ENCODE results near the gene LYPD8. TPM values are rescaled to one million over a fixed set of nuclear protein-coding genes. Genes with fewer than 3 reads are reported as not detected.

Gene LYPD8
- total RNA-seq, 2 donors from 2014 or later = 40.8 to 310 TPM

DNA sequence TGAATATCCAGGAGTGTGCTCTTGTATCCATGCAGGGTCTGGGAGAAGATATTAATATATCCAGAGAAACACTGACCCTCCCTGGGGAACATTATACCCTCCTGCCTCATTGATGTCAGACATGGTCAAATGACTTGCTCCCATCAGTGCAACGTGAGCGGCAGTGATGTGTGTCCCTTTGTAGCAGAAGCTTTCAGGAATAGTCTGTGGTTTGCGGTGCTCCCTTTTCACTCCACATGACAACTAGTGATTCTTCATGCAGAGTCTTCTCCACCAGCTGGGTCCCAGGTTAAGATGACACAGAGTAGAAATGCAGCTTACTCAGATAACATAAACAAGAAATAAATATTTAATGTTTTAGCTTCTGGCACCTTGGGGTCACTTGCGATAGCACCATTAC, 31.9 kb upstream of the LYPD8 start:
- no peak for DNase-seq
- Histone ChIP-seq H3K36me3 (no peaks in the 10 kb centered on the region), H3K9ac (ENCODE audit: low read depth in 2 of 2, low read length in 2 of 2) (no peak overlapping the region), H3K4me1 (no peaks in the 10 kb centered on the region), H3K9me3 (no peaks in the 10 kb centered on the region), H3K27ac (no peak overlapping the region), H3K27me3 (no peaks in the 10 kb centered on the region), H3K4me3 (no peak overlapping the region)
- intact Hi-C loops (cut with DNase I) = no loop called here
- TF ChIP-seq, protein P1, sequence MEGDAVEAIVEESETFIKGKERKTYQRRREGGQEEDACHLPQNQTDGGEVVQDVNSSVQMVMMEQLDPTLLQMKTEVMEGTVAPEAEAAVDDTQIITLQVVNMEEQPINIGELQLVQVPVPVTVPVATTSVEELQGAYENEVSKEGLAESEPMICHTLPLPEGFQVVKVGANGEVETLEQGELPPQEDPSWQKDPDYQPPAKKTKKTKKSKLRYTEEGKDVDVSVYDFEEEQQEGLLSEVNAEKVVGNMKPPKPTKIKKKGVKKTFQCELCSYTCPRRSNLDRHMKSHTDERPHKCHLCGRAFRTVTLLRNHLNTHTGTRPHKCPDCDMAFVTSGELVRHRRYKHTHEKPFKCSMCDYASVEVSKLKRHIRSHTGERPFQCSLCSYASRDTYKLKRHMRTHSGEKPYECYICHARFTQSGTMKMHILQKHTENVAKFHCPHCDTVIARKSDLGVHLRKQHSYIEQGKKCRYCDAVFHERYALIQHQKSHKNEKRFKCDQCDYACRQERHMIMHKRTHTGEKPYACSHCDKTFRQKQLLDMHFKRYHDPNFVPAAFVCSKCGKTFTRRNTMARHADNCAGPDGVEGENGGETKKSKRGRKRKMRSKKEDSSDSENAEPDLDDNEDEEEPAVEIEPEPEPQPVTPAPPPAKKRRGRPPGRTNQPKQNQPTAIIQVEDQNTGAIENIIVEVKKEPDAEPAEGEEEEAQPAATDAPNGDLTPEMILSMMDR (IDR thresholded peaks at IDR 0.05) = no peak

DNA sequence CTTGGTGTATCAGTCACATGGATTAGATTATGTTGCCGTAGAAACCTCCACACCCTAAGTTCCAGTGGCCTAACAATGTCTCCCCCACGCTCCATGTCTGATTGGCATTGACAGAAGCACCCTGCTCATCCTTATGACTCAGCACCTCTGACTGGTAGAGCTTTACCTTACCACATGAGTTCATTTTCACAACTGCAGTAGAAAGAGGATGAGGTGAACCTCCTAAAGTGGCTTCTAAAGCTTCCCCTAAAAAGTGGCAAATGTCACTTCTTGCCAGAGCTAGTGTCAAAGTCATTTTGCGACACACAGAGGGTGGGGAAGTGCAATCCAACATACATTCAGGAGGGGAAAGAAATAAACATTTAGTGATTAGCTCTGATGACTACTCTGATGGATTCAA, 30.6 kb upstream of the LYPD8 start:
- DNase-seq = no peak
- no peak overlapping the region for H3K27ac ChIP-seq
- no peaks in the 10 kb centered on the region for H3K9me3 ChIP-seq
- H3K4me1 ChIP-seq = no peaks in the 10 kb centered on the region
- H3K9ac ChIP-seq (ENCODE audit: low read depth in 2 of 2, low read length in 2 of 2) = no peak overlapping the region
- no peak overlapping the region for H3K4me3 ChIP-seq
- TF ChIP-seq, protein P1 (IDR thresholded peaks at IDR 0.05) = no peak
- no peaks in the 10 kb centered on the region for H3K36me3 ChIP-seq
- intact Hi-C loops (cut with DNase I) = no loop called here
- H3K27me3 ChIP-seq = no peaks in the 10 kb centered on the region

DNA sequence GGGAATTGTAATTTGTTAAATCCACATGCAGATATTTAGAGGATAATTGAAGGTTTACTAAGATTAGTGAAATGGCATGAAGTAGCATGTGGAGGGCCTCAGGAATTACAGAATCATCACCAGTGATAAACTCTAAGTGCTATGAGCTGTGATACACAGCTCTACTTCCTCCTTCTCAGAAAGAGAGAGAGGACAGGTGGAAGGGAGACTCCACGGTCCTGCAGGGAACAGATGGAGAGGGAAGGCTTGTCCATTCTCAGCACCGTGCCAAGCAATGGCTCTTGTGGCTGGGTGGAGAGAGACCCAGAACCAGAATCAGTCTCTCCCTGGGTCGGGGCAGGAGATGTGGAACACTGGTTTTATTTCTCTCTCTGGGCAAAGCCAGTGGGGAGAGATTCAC, 27.8 kb upstream of the LYPD8 start:
- Histone ChIP-seq H3K4me1 (no peaks in the 10 kb centered on the region), H3K27me3 (no peaks in the 10 kb centered on the region), H3K9me3 (no peaks in the 10 kb centered on the region), H3K4me3 (no peak overlapping the region), H3K36me3 (no peaks in the 10 kb centered on the region), H3K9ac (ENCODE audit: low read depth in 2 of 2, low read length in 2 of 2) (no peak overlapping the region), H3K27ac (no peak overlapping the region)
- intact Hi-C loops (cut with DNase I) = no loop called here
- no peak for DNase-seq
- TF ChIP-seq, protein P1 (IDR thresholded peaks at IDR 0.05) = no peak

DNA sequence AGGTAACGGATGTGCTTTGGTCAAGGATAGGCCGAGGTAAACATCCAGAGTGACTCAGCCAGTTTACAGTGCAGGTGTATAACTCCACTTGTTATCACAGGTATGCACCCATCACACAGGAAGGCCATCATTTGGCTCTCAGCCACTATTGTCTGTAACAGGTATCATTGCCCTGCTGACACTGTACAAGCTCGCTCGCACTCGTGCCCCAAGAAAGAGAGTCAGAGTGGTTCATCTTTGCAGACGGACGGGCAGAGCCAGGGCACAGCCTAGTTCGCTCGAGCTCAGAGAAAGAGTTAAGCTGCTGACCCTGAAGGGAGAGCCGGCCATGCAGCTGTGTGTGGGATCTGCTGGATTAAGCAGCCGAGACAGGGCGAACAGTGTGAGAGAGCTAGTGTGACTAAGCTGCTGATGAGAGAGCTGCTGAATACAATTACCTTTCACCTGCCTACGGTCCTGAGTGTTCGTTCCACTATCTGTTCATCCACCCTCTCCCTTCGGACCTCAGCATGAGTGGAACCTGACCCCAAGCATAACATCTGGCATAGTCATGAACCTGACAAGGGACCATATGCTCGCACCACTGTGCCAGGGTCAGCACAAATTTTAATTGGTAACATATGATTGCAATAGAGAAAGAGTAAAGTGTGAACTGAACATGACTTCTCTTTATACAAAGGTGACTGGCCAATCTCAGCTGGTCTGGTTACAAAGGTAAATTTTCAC, 27.0 kb upstream of the LYPD8 start:
- no peak overlapping the region for H3K27ac ChIP-seq
- H3K27me3 ChIP-seq = no peaks in the 10 kb centered on the region
- H3K9ac ChIP-seq (ENCODE audit: low read depth in 2 of 2, low read length in 2 of 2) = no peak overlapping the region
- intact Hi-C loops (cut with DNase I) = no loop called here
- no peak for DNase-seq
- H3K36me3 ChIP-seq = no peaks in the 10 kb centered on the region
- H3K9me3 ChIP-seq = no peaks in the 10 kb centered on the region
- TF ChIP-seq, protein P1 (IDR thresholded peaks at IDR 0.05) = no peak
- no peaks in the 10 kb centered on the region for H3K4me1 ChIP-seq
- no peak overlapping the region for H3K4me3 ChIP-seq

DNA sequence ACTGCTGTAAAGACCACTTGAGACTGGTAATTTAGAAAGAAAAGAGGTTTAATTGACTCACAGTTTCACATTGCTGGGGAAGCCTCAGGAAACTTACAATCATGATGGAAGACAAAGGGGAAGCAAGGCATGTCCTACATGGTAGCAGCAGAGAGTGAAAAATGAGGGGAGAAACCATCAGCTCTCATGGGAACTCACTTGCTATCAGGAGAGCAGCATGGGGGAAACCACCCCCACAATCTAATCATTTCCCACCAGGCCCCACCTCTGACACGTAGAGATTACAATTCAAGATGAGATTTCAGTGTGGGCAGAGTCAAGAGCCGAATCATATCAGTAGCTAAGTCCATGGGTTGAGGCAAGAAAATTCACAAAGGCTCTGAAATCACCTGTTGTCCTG, 23.8 kb upstream of the LYPD8 start:
- Histone ChIP-seq H3K9me3 (no peaks in the 10 kb centered on the region), H3K4me1 (no peaks in the 10 kb centered on the region), H3K4me3 (no peak overlapping the region), H3K9ac (ENCODE audit: low read depth in 2 of 2, low read length in 2 of 2) (no peak overlapping the region), H3K27me3 (no peaks in the 10 kb centered on the region), H3K36me3 (no peaks in the 10 kb centered on the region), H3K27ac (no peak overlapping the region)
- TF ChIP-seq, protein P1 (IDR thresholded peaks at IDR 0.05) = no peak
- intact Hi-C loops (cut with DNase I) = no loop called here
- DNase-seq = no peak

Data from colonic mucosa (tissue), 4 donors.